Measurements from ENCODE around the gene DNAAF5. TPM values are rescaled to one million over a fixed set of nuclear protein-coding genes. Genes with fewer than 3 reads are reported as not detected.

DNAAF5 gene
- total and polyA plus RNA-seq, 9 of the 15 experiments (the other 6 are each of a cell fraction or from before 2014, with no cell fraction given), result 3.1 to 69.7 (median 19.1) TPM

DNA sequence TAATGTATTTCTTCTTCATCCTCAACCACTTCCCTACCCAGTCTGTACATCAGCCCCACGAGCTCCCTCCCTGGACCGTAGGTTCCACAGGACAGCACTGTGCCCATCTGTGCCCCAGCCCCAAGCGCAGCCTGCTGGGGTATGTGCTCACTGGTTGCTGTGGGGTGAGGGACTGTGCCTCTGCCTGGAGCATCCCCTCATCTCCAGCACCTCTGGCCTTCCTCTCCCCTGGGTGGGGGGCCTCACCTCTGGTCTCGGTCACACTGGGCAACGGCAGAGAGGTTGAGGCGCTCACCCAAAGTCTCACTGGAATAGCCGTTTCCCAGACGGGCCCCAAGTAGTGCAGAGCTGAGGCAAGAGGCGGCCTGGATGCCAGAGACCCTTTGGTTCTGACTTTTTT lies 2.1 kb downstream of the DNAAF5 start (continued):
- TF ChIP-seq RAD21 (CRISPR knock-in tag; conservative IDR thresholded peaks at IDR 0.05 in 1 of 2, IDR thresholded peaks at IDR 0.05 in 1 of 2) (no peak), SMARCE1 (IDR thresholded peaks at IDR 0.05) (no peak), ZNF785 (CRISPR knock-in tag; IDR thresholded peaks at IDR 0.05) (no peak)

DNA sequence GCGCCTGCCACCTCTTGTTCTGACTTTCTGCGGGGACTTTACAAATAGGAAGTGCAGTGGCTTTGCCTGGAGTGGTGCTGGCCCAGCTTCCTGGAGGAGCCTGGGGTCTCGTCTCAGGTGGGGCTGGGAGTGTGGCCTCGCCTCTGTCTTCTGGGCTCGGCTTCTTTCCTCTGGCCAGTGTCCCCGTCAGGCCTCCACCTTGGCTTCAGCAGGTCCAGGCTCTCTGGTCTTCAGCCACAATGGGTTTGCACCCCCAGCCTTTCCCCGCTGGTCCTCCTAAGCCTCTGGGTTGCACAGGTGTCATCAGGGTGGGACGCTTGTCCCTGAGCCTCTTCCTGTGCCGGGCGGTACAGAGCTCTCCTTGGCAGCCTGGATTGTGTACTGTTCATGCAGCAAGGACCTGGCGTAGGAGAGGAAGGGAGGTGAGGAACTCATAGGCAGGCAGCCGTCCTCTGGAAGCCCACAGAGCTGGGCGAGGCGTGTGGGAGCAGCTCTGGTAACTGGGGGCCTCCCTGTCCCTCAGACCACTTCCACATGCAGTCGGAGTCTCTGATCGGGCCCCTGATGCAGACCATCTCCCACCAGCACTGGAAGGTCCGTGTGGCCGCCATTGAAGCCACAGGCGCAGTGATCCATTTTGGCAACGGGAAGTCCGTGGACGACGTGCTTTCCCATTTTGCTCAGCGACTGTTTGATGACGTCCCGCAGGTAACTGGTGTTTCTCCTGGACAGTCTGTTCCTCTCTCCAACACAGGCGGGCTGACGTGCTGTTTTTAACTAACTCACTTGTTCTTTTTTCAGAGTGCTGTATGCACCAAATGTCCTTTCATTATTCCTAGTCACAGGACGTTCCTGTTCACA lies 2.9 kb downstream of the DNAAF5 start:
- 94% methylated on average over 22 of the region's 29 CpGs for WGBS (ENCODE audit: insufficient coverage, low coverage, missing lambda C conversion rate)
- ATAC-seq, result no peak
- Histone ChIP-seq H3K27me3 (ENCODE audit: control insufficient read depth in 2 of 2, insufficient read depth in 2 of 2, low read length in 2 of 2) (no peaks in the 10 kb centered on the region), H2AFZ (ENCODE audit: low read depth, low read length) (no peak overlapping the region), H3K79me2 (ENCODE audit: control insufficient read depth, insufficient read depth, low read length) (peaks cover 82% of the 10 kb centered on the region), H3K4me3 (no peak overlapping the region), H3K4me2 (ENCODE audit: insufficient read depth, low read length) (no peak overlapping the region), H3K9ac (ENCODE audit: insufficient read depth in 1 of 2, low read depth in 2 of 2, low read length in 2 of 2) (peak overlapping the region in 1 of 2 experiments; percentile 10; a peak in 1 of 4 replicates), H3K36me3 (ENCODE audit: control insufficient read depth, insufficient read depth, low read length) (peaks cover 66% of the 10 kb centered on the region), H3K27ac (ENCODE audit: extremely low read depth, low read depth, low read length) (no peak overlapping the region; the same call in 2 of the 3 replicates), H3K4me1 (replicated peaks in 1 of 2; ENCODE audit: control insufficient read depth in 2 of 2, insufficient read depth in 2 of 2, low read length in 2 of 2) (peaks cover 20 to 48% of the 10 kb centered on the region in 2 experiments; a peak in 4 of 5 replicates), H3K9me3 (replicated peaks; ENCODE audit: control insufficient read depth, insufficient read depth, low read depth, low read length) (peaks cover 10% of the 10 kb centered on the region), H4K20me1 (replicated peaks; ENCODE audit: control insufficient read depth, insufficient read depth, low read length) (0 out of 2 replicates have a peak, but pooled peaks cover 4% of the 10 kb centered on the region), H3K9me1 (ENCODE audit: control insufficient read depth, insufficient read depth, low read length) (no peaks in the 10 kb centered on the region)
- intact Hi-C loops (cut with micrococcal nuclease), result loop anchor here (5.0 kb wide), 1 partner anchor 143 kb away; no protein-coding TSS in a partner anchor
- ChIA-PET POLR2A (no interaction called here), CTCF (ENCODE audit: low intra/inter-chr PET ratio) (no interaction called here)
- no peak for FAIRE-seq
- in situ Hi-C loops (cut with MboI), result no loop called here
- no peak for DNase-seq (ENCODE audit: extremely low read depth in 1 of 4, low spot score in 3 of 4)
- BruUV-seq (replicated peaks), result no TSS peak
- TF ChIP-seq RBFOX2 (IDR thresholded peaks at IDR 0.05; ENCODE audit: low read depth, low read length) (peak; percentile 60), SREBF1 (IDR thresholded peaks at IDR 0.05; ENCODE audit: borderline replicate concordance, low read depth, low read length) (no peak), RBM14 (IDR thresholded peaks at IDR 0.05; ENCODE audit: borderline replicate concordance, insufficient read depth, low read depth, low read length) (no peak), PTBP1 (IDR thresholded peaks at IDR 0.05; ENCODE audit: low read depth, low read length) (no peak), ELF2 (CRISPR knock-in tag; IDR thresholded peaks at IDR 0.05) (no peak), JUN (IDR thresholded peaks at IDR 0.05; ENCODE audit: borderline replicate concordance, low read depth, low read length) (no peak), JUN (CRISPR knock-in tag; IDR thresholded peaks at IDR 0.05; ENCODE audit: borderline replicate concordance) (no peak)
- TF ChIP-seq, protein P1, sequence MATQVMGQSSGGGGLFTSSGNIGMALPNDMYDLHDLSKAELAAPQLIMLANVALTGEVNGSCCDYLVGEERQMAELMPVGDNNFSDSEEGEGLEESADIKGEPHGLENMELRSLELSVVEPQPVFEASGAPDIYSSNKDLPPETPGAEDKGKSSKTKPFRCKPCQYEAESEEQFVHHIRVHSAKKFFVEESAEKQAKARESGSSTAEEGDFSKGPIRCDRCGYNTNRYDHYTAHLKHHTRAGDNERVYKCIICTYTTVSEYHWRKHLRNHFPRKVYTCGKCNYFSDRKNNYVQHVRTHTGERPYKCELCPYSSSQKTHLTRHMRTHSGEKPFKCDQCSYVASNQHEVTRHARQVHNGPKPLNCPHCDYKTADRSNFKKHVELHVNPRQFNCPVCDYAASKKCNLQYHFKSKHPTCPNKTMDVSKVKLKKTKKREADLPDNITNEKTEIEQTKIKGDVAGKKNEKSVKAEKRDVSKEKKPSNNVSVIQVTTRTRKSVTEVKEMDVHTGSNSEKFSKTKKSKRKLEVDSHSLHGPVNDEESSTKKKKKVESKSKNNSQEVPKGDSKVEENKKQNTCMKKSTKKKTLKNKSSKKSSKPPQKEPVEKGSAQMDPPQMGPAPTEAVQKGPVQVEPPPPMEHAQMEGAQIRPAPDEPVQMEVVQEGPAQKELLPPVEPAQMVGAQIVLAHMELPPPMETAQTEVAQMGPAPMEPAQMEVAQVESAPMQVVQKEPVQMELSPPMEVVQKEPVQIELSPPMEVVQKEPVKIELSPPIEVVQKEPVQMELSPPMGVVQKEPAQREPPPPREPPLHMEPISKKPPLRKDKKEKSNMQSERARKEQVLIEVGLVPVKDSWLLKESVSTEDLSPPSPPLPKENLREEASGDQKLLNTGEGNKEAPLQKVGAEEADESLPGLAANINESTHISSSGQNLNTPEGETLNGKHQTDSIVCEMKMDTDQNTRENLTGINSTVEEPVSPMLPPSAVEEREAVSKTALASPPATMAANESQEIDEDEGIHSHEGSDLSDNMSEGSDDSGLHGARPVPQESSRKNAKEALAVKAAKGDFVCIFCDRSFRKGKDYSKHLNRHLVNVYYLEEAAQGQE (IDR thresholded peaks at IDR 0.05; ENCODE audit: borderline replicate concordance), result no peak
- TF ChIP-seq, protein P1 (CRISPR knock-in tag; IDR thresholded peaks at IDR 0.05; ENCODE audit: low read depth), result no peak

Measured in K562 (cell line).